GM21737 (cell line): ENCODE data around the gene PLXNB3.

Source experiments
- ATAC-seq: cut with Tn5 transposase; IDR thresholded peaks from one replicate; pipeline ENCODE4 v1.9.1; 2021; ENCODE audit warnings: mild to moderate bottlenecking, moderate library complexity; ENCODE audit not compliant: unreplicated experiment

The PLXNB3 gene

DNA sequence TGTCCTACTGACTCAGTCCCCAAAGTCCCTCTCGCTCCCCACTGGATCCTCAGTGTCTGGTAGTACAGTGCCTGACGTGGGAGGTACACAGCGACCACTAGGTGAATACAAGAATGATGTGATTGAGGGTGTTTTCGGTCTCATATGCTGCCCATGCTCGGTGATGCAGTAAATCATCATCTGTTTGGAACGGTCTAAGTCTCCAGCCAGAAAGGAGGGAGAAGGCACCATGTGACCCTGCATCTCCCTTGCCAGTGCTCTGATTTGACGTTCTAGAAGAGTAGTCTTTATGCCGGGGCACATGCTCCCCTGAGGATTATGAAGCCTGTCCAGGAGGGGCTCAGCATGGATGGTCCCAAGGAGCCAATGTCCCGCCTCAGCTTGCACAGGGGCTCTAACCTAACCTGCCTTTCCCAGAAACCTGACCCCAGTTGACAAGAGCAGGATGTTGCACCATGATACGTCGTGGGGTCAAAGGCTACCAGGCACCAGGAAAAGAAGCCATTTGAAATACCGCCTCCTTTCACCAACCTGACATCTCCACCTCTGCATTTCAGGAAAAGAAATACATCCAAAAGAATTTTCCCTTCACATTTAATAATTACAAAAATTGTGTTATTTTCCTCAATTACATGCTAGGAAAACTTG, 13.8 kb upstream of the PLXNB3 start:
- ATAC-seq: no peak

DNA sequence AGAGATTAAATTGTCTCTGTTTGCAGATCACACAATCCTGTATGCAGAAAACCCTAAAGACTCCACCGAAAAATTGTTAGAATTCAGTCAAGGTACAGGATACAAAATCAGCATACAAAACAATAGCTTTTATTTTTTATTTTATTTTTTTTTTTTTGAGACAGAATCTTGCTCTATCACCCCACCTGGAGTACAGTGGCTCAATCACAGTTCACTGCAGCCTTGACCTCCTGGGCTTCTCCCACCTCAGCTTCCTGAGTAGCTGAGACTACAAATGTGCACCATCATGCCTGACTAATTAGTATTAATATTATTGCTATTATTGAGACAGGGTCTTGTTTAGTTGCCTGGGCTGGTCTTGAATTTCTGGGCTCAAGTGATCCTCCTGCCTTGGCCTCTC, 8.9 kb upstream of the PLXNB3 start:
- no peak for ATAC-seq

DNA sequence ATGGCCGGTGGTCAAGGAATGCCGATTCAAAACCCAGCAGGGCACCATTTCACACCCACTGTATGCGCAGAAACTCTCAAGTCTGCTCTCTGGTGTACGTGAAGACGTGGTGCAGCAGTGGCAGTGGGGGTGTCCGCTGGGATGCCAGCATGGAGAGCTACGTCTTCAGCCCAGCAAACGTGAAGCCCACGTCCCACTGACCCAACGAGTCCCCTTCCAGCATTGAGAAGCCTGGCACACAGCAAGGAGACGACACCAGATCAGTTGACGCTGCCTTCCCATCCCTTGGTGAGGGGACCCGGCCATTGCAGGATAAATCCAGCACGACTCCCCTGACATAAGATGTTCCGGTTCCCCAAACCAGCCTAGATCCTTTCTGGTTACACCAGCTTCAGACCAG, 2.2 kb upstream of the PLXNB3 start:
- ATAC-seq: no peak

DNA sequence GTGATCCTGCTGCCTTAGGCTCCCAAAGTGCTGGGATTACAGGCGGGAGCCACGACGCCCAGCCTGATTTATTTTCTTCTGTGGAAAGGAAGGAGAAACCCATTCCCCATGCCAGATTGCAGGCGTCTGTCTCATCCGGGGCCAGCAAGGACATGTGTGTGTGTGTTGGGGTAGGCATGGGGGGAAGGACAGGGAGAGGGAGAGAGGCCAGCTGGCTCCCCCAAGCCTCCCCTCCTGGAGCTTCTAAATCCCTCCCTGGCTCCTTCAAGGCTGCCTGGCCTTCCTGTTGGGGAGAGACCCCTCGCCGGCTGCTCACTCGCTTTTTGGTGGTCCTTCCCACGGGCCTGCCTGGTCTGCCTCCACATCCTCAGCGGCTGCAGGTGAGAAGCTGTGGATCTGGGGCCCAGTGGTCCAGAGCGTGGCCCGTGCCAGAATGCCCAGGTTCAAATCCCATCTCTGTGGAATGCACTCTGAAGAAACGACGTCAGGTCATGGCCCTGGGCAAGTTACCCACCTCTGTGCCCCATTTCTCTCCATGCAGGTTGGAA, 1.3 kb upstream of the PLXNB3 start:
- ATAC-seq: no peak

DNA sequence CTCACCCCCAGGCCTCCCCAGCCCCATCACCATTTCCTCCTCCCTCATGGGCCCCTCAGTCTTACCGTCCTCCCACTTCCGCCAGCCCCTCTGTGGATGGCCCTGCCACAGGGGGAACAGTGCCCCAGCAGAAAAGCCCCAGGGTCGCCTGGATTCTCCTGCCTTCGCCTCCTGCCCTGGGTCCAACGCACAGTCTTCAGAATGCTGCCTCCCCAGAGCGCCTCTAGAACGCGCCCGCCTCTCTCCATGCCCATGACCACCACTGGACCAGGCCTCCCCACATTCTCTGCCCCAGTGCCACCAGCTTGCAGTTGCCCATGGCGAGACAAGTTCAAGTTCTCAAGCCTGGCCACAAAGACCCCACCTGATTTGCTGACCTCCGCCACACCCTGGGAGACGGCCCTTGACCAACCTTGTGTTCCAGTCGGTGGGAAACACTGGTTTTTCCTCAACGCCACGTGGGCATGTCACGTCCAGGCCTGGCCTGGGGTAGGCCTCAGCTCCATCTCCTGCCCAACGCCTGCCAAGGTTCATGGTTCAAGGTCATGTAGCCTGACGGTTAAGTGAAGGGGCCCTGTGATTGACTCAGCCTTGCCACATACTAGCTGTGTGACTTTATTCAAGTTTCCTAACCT, 634 bp upstream of the PLXNB3 start:
- ATAC-seq: no peak

DNA sequence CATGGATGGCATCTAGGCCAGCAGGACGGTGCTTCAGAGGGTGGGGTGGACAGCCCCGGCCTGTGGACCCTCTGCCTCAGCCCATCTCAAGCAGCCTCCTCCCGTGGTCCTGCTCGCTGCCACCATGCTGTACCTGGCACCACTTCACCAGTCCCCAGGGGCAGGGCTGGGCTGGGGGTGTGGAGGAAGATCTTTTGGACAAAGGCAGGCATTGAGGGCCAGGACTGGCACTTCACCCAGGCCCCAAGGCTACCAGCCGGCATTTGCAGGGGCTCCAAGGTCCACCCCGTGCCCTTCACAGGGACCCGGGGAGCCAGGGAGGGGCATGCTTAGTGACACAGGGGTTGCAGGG, 713 bp downstream of the PLXNB3 start:
- ATAC-seq: no peak

DNA sequence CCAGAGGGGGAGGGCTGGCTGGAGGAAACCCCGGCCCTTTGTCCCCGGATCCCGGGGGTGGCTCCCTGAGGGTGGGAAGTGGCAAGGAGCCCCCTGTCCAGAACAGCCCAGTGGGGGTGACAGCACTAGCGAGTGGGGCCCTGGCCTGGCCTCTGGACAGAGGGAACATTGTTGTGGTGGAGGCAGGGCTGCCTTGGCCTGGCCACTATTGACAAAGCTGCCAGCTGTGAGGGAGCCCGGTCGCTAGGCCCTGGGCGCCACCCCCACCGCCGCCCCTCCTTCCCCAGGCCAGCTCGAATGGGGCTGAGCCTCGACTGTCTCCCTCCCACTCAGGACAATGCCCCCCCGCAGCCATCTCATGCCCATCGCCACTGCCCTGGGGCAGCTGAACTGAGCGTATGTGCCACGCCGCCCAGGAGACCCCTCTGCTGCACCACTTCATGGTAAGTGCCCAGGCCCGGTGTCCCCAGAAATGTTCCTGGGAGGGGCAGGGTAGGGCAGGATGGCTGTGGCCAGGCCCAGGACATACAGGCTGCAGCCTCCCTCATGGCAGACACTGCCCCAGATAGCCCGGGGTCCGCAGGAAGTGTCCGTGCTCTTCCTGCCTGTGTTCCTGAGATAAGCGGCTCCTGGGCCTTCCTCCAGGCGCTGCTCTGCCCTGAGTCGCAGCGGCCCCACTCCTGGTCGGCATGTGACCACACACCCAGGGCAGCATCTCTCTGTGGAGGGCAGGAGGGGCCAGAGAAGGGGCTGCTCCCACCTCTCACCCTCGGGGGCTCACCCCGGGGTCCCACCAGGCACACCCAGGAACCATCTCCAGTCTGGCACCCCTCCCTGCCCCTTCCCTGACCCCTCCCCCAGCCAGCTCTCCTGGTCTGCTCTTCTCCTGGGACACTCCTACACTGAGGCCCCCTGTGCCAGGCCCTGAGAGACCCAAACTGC, 1.4 kb downstream of the PLXNB3 start:
- no peak for ATAC-seq

DNA sequence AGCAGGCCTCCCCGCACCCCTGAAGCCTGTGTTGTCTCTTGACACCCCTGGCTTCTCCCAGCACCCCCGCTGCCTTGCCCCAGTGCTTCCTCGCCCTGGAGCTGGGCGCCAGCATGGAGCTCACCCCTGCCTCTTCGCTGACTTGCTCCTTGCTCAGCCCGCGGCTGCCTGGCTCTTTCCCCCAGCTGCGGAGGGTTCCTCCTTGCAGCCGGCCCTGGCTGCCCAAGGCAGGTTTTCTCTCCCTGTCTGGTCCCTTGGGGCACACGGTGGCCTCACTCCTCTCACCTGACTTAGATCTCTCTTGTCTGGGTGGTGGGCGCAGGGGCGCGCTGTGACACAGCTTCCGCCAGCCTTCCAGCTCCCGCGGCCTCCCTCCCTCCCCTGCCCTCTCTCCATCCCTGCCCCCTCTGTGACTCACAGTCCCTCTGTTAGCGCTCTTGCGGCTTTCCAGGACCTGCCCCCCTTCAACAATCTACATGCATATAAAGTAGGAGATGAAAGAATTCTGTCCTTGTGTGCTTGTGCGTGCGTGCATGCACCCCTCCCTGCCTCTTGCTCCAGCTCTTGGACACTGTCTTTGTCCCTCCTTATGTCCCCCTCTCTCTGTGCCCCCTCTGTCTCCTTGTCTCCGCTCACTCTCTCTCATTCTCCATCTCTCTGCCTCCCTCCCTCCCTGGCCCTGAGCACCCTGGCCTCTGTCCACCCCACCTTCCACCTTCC, 2.2 kb downstream of the PLXNB3 start:
- ATAC-seq: no peak

DNA sequence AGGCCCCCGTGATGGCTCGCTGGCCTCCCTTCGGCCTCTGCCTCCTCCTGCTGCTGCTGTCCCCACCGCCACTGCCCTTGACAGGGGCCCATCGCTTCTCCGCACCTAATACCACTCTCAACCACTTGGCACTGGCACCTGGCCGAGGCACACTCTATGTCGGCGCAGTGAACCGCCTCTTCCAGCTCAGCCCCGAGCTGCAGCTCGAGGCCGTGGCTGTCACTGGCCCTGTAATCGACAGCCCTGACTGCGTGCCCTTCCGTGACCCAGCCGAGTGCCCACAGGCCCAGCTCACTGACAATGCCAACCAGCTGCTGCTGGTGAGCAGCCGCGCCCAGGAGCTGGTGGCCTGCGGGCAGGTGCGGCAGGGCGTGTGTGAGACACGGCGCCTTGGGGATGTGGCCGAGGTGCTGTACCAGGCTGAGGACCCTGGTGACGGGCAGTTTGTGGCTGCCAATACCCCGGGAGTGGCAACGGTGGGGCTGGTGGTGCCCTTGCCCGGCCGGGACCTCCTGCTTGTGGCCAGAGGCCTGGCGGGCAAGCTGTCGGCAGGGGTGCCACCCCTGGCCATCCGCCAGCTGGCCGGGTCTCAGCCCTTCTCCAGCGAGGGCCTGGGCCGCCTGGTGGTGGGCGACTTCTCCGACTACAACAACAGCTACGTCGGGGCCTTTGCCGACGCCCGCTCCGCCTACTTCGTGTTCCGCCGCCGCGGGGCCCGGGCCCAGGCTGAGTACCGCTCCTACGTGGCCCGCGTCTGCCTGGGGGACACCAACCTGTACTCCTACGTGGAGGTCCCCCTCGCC, 3.0 kb downstream of the PLXNB3 start:
- no peak for ATAC-seq

DNA sequence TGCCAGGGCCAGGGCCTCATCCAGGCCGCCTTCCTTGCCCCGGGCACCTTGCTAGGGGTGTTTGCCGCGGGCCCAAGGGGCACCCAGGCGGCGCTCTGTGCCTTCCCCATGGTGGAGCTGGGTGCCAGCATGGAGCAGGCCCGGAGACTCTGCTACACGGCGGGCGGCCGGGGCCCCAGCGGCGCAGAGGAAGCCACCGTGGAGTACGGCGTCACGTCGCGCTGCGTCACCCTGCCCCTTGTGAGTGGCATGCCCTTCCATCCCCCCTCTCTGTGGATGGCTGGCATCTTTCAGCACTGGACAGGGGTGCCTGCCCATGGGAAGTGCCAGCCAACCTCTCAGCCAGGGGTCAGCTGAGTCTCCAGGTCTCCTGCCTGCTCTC, 3.6 kb downstream of the PLXNB3 start:
- ATAC-seq: no peak

DNA sequence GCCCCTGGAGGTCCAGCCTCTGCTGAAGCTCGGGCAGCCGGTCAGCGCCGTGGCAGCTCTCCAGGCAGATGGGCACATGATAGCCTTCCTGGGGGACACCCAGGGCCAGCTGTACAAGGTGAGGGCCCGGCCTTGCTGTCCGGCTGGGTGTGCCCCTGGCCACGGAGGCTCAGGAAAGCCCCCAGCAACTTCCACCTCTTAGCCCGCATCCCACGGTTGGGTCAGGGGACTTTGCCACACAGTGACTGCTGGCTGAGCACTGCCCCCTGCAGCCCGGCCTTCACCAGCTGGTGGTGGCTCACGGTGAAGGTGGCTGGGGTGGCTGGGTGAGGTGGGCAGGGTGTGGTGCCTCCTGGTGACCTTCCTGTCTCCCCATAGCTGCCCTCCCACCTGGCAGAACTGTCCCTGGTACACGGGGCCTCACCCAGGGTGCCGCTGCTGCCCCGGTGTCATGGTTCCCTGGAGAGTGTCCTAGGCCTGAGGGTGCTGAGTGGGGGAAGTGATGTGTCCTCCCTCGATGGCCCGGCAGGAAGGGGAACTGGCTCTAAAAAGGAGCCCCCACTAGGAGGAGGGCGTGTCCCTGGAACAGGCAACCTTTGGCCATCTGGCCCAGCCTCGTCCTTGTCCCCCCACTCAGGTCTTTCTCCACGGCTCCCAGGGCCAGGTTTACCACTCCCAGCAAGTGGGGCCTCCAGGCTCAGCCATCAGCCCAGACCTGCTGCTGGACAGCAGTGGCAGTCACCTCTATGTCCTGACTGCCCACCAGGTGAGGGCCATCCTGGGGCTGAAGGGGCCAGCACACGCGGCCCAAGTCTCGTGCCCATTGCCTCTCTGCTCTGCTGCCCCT, 4.5 kb downstream of the PLXNB3 start:
- no peak for ATAC-seq

DNA sequence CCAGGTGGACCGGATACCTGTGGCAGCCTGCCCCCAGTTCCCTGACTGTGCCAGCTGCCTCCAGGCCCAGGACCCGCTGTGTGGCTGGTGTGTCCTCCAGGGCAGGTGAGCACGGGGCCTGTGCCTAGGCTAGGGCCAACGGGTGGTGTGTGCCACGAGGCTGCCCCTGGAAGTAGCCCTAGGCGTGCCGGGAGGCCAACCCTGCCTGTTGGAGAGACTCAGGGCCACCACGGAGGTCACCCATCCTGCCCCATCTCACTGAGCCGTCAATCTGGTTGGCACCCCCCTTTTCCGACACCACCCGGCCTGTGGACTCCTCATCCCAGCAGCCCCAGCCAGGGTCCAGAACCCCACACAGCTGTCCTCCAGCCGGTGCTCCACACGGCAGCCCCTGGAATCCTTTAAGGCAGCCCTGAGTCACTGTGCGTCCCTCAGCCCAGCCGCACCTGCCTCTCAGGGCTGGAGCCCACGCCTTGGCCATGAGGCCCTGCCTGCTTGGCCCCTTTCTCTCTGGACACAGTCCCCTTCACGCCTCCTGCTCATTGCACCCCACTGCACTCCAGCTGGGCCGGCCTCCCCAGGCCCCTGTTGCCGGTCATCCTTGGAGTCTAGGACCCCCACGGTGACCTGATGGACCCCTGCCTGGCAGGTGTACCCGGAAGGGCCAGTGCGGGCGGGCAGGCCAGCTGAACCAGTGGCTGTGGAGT, 5.3 kb downstream of the PLXNB3 start:
- ATAC-seq: no peak

DNA sequence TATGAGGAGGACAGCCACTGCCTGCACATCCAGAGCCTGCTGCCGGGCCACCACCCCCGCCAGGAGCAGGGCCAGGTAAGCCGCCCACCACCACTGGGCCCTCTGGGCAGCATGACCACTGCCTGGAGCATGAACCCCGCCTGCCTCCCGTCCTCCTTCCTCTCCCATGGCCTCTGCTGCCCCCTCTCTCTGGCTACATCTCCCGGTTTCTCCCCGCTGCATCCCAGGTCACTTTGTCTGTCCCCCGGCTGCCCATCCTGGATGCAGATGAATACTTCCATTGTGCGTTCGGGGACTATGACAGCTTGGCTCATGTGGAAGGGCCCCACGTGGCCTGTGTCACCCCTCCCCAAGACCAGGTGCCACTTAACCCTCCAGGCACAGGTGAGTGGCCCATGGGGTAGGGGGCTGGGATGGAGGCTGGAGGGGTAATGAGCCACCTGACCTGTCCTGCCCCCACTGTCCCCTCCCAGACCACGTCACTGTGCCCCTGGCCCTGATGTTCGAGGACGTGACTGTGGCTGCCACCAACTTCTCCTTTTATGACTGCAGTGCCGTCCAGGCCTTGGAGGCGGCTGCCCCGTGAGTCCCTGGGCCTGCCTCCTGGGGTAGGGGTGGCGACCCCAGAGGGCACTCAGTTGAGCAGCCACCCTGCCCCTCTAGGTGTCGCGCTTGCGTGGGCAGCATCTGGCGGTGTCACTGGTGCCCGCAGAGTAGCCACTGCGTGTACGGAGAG, 6.0 kb downstream of the PLXNB3 start:
- ATAC-seq: no peak

DNA sequence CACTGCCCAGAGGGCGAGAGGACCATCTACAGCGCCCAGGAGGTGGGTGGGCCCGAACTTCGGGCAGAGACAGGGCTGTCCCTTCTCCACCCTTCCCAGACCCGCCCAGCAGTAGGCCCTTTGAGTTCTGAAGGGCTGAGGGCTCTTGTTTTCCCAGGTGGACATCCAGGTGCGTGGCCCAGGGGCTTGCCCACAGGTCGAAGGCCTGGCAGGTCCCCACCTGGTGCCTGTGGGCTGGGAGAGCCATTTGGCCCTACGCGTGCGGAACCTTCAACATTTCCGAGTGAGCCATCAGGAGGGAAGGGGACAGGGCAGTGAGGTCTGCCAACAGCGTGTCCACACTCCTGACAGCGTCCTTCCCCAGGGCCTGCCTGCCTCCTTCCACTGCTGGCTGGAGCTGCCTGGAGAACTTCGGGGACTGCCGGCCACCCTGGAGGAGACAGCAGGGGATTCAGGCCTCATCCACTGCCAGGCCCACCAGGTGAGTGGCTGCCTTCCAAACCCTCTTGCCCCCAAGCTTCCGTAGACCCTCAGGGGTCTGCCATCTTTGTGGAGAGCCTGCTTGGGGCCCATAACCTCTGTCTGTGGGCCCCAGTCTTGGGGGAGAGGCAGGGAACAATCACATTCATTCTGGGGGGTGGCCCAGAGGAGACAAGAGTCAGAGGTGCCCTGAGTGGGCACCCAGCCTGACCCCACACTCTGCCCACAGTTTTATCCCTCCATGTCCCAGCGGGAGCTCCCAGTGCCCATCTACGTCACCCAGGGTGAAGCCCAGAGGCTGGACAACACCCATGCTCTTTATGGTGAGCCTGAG, 6.8 kb downstream of the PLXNB3 start:
- ATAC-seq: no peak

DNA sequence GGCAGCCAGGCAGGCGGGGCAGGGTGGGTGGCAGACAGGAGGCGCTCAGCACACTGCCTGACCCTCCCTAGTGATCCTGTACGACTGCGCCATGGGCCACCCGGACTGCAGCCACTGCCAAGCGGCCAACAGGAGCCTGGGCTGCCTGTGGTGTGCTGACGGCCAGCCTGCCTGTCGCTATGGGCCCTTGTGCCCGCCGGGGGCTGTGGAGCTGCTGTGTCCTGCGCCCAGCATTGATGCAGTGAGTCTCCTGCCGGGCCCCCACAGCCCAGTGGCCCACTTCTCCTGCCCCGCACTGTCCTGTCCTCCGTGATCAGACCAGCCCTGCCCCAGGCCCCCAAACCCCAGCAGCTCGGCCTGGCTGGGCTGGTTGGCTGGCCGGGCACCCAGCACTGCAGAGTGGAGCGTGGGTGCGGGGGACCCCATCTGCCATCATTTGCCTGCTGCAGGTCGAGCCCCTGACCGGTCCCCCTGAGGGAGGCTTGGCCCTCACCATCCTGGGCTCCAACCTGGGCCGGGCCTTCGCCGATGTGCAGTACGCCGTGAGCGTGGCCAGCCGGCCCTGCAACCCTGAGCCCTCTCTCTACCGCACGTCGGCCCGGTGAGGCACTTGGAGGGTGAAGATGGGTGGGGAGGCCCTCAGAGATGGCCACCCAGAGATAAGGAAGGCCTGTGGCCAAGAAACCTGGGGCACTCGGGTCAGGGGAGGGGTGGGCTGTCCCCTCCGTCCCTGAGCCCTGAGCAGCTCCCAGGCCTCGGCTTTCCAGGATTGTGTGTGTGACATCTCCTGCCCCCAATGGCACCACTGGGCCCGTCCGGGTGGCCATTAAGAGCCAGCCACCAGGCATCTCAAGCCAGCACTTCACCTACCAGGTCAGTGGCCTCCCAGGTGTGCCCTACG, 7.6 kb downstream of the PLXNB3 start:
- ATAC-seq: no peak
